DOHH2 (cell line): ENCODE results near the gene ADGRL3.

ENCODE experiments used
- H3F3A ChIP-seq: fragments of 200-600 bp; sonication (generic), shearing (Covaris generic); 2 replicates; pipeline ENCODE4 v1.6.0; 2016; ENCODE audit warnings: antibody characterized with exemption, mild to moderate bottlenecking; ENCODE audit not compliant: control insufficient read depth, insufficient read depth
- H3K27ac ChIP-seq: fragments of 200-600 bp; sonication (generic); 2 replicates; pipeline ENCODE4 v1.5.1; 2014; ENCODE audit warnings: low read depth, mild to moderate bottlenecking, low read length, moderate library complexity
- H3K27me3 ChIP-seq: fragments of 200-600 bp; sonication (generic); 2 replicates; pipeline ENCODE4 v1.6.1; 2014; ENCODE audit warnings: mild to moderate bottlenecking, low read length, mixed read lengths; ENCODE audit not compliant: control insufficient read depth
- H3K36me3 ChIP-seq: fragments of 200-600 bp; sonication (generic); 2 replicates; pipeline ENCODE4 v1.6.1; 2014; ENCODE audit warnings: mild to moderate bottlenecking, low read length, moderate library complexity, mixed read lengths; ENCODE audit not compliant: control insufficient read depth
- H3K4me1 ChIP-seq: fragments of 200-600 bp; sonication (generic); 2 replicates; pipeline ENCODE4 v1.6.1; 2014; ENCODE audit warnings: mild to moderate bottlenecking, low read length, mixed read lengths; ENCODE audit not compliant: control insufficient read depth
- H3K4me2 ChIP-seq: fragments of 200-600 bp; sonication (generic); 2 replicates; pipeline ENCODE4 v1.6.0; 2014; ENCODE audit warnings: mild to moderate bottlenecking, low read length, moderate library complexity
- H3K4me3 ChIP-seq: fragments of 200-600 bp; sonication (generic); 2 replicates; pipeline ENCODE4 v1.5.1; 2014; ENCODE audit warnings: mild to moderate bottlenecking, low read length, mixed read lengths
- H3K79me2 ChIP-seq: fragments of 200-600 bp; sonication (generic); 2 replicates; pipeline ENCODE4 v1.6.1; 2014; ENCODE audit warnings: mild to moderate bottlenecking, low read length, mixed read lengths; ENCODE audit not compliant: control insufficient read depth
- H3K9me2 ChIP-seq: fragments of 200-600 bp; sonication (generic); replicated peaks from 2 replicates; pipeline ENCODE4 v1.6.1; 2014; ENCODE audit warnings: mild to moderate bottlenecking, low read length, mixed read lengths; ENCODE audit not compliant: control insufficient read depth
- H3K9me3 ChIP-seq: fragments of 200-600 bp; sonication (generic); 2 replicates; pipeline ENCODE4 v1.6.1; 2014; ENCODE audit warnings: antibody characterized with exemption, low read length, mixed read lengths; ENCODE audit not compliant: control insufficient read depth, insufficient read depth
- H4K20me1 ChIP-seq: fragments of 200-600 bp; sonication (generic); 2 replicates; pipeline ENCODE4 v1.6.0; 2014; ENCODE audit warnings: low read depth, mild to moderate bottlenecking, antibody characterized with exemption, low read length, moderate library complexity; ENCODE audit not compliant: control insufficient read depth, insufficient read depth
- EZH2phosphoT487 ChIP-seq: fragments of 200-600 bp; sonication (generic); IDR thresholded peaks from 2 replicates; pipeline ENCODE4 v1.6.1; 2017; ENCODE audit warnings: borderline replicate concordance, mild to moderate bottlenecking, antibody characterized with exemption, low read length, moderate library complexity, mixed read lengths
- TF ChIP-seq, protein P1 (sequence below): fragments of 200-600 bp; sonication (generic); IDR thresholded peaks from one replicate; pipeline ENCODE4 v1.5.1; 2014; ENCODE audit warnings: antibody characterized with exemption, mild to moderate bottlenecking, low read depth, low read length; ENCODE audit not compliant: poor library complexity, severe bottlenecking

ADGRL3 gene

DNA sequence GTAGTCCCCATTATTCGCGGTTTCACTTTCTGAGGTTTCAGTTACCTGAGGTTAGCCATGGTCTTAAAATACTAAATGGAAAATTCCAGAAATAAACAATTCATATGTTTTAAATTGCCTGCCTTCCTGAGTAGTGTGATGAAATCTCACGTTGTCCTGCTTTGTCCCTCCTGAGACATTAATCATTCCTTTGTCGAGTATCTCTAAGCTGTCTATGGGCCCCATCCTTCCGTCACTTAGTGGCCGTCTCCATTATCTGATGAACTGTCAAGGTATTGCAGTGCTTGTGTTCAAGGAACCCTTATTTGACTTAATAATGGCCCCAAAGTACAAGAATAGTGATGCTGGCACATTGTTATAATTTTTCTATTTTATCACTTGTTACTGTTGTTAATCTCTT is 94.8 kb downstream of the ADGRL3 start:
- TF ChIP-seq EZH2phosphoT487, result no peak
- TF ChIP-seq, protein P1, sequence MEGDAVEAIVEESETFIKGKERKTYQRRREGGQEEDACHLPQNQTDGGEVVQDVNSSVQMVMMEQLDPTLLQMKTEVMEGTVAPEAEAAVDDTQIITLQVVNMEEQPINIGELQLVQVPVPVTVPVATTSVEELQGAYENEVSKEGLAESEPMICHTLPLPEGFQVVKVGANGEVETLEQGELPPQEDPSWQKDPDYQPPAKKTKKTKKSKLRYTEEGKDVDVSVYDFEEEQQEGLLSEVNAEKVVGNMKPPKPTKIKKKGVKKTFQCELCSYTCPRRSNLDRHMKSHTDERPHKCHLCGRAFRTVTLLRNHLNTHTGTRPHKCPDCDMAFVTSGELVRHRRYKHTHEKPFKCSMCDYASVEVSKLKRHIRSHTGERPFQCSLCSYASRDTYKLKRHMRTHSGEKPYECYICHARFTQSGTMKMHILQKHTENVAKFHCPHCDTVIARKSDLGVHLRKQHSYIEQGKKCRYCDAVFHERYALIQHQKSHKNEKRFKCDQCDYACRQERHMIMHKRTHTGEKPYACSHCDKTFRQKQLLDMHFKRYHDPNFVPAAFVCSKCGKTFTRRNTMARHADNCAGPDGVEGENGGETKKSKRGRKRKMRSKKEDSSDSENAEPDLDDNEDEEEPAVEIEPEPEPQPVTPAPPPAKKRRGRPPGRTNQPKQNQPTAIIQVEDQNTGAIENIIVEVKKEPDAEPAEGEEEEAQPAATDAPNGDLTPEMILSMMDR, result no peak
- H3K4me3 ChIP-seq, result no peak overlapping the region
- H3K79me2 ChIP-seq, result no peaks in the 10 kb centered on the region
- no peaks in the 10 kb centered on the region for H3F3A ChIP-seq
- H3K4me2 ChIP-seq, result no peak overlapping the region
- no peaks in the 10 kb centered on the region for H3K4me1 ChIP-seq
- no peaks in the 10 kb centered on the region for H3K27me3 ChIP-seq
- H3K27ac ChIP-seq, result no peak overlapping the region
- H3K36me3 ChIP-seq, result no peaks in the 10 kb centered on the region
- H3K9me3 ChIP-seq, result no peaks in the 10 kb centered on the region
- no peaks in the 10 kb centered on the region for H4K20me1 ChIP-seq
- no peaks in the 10 kb centered on the region for H3K9me2 ChIP-seq

DNA sequence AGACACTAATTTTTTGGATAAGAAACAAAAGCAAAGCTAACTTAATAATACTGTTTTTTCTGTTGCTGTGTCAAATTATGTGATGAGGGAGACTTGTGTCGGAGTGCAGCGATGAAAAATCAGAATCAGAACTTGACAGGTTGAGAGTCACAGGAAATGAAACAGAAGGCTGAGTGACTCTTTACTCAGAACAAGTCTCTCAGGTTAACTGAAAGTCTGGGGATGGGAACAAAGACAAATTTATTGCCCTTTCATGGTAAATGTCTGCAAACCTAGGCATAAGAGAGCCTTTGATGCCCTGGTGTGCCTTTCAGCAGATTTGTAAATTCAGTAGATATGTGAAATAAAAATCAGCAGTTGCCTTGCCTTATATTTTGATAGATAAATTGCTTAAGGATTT is 96.0 kb downstream of the ADGRL3 start:
- Histone ChIP-seq H3K4me2 (no peak overlapping the region), H4K20me1 (no peaks in the 10 kb centered on the region), H3K4me1 (no peaks in the 10 kb centered on the region), H3K9me2 (no peaks in the 10 kb centered on the region), H3K27ac (no peak overlapping the region), H3K79me2 (no peaks in the 10 kb centered on the region), H3K36me3 (no peaks in the 10 kb centered on the region), H3F3A (no peaks in the 10 kb centered on the region), H3K9me3 (no peaks in the 10 kb centered on the region), H3K4me3 (no peak overlapping the region), H3K27me3 (no peaks in the 10 kb centered on the region)
- TF ChIP-seq EZH2phosphoT487, result no peak
- TF ChIP-seq, protein P1, result no peak

- H3K27ac ChIP-seq, result no peak overlapping the region
- no peak for TF ChIP-seq EZH2phosphoT487
- TF ChIP-seq, protein P1, result no peak
- no peaks in the 10 kb centered on the region for H3K27me3 ChIP-seq
- H3K4me1 ChIP-seq, result no peaks in the 10 kb centered on the region
- no peaks in the 10 kb centered on the region for H3K79me2 ChIP-seq
- no peaks in the 10 kb centered on the region for H3K36me3 ChIP-seq
- H4K20me1 ChIP-seq, result no peaks in the 10 kb centered on the region
- H3K4me3 ChIP-seq, result no peak overlapping the region
- H3K9me2 ChIP-seq, result no peaks in the 10 kb centered on the region
- H3F3A ChIP-seq, result no peaks in the 10 kb centered on the region
- no peaks in the 10 kb centered on the region for H3K9me3 ChIP-seq
- no peak overlapping the region for H3K4me2 ChIP-seq
Measured at GRCh38 chr4:61298178-61298740, 98.1 kb downstream of the ADGRL3 start.
